Renal cortex interstitium (tissue), 11 donors: ENCODE data around the gene TMPRSS6. TPM values are rescaled to one million over a fixed set of nuclear protein-coding genes. Genes with fewer than 3 reads are reported as not detected.

Source experiments
- DNase-seq, 11 donors: peaks; one replicate each; pipeline ENCODE4 v3.0.0-alpha.2; 2013; ENCODE audit warnings: low read depth in 9 of 11, low spot score in 4 of 11; ENCODE audit errors: extremely low read depth in 1 of 11
- polyA plus RNA-seq, 3 donors: library from polyadenylated mRNA; unstranded; fragments of 120-200 nt; gene quantifications; one replicate each; pipeline ENCODE4 v1.2.1, GENCODE V29; 2013; ENCODE audit not compliant: insufficient read length in 3 of 3

The TMPRSS6 gene
- polyA plus RNA-seq, 3 donors = 0.19 to 0.42 (median 0.22) TPM

- no peak for DNase-seq
These were observed 49.5 kb downstream of the TMPRSS6 start for GRCh38 chr22:37059876-37060449.

GRCh38 chr22:37058917-37059701, 50.4 kb downstream of the TMPRSS6 start:
- DNase-seq = no peak

DNA sequence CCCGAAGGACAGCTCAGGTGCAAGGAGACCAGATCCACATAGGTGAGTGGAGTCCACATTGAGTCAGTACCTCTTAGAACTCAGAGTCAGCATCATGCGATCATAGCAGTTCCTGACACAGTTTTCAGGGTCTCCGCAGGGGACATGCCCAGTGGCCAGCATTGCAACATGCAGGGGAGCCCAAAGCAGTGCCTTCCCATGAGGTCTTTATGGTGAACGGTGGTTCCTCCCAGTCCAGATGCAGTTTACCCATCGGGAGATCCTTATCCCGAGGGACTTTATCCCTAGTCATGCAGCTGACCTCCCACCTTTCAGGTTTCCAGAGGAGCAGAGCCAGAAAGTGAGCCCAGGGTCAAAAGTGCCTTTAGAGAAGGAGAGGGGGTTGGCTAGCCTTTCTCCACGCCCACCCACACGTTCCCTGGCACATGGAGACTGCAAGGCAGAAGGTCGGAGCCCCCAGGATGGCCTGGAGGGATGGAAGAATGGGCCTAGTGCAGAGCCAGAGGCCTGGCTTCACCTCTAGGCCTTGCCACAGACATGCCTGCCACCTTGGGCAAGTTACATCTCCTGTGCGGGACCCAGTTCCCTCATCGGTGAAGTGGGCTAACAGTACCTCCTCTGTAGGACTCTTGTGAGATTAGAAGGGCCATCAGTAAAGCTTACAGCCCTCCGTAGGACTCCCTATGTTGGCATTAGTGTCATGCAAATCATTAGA, 51.6 kb downstream of the TMPRSS6 start:
- no peak for DNase-seq

GRCh38 chr22:37057226-37057625, 52.3 kb downstream of the TMPRSS6 start:
- no peak for DNase-seq

DNA sequence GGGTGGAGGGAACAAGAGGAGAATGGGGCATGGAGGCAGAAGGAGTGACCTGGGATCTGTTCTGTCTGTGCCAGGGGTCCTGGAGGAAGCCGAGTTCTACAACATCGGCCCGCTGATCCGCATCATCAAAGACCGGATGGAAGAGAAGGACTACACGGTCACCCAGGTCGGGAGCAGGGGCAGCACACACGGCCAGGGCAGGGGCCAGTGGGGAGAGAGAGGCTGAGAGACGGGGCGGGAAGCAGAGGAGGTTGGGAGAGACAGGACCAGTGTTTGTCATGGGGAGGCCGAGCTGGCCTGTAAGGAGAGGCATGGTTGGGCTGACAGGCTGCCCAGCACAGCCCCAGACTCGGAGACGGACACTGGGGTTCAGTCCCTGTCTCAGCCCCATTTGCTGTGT, 53.3 kb downstream of the TMPRSS6 start:
- DNase-seq = no peak

GRCh38 chr22:37054600-37055365, 54.7 kb downstream of the TMPRSS6 start:
- DNase-seq = no peak

DNA sequence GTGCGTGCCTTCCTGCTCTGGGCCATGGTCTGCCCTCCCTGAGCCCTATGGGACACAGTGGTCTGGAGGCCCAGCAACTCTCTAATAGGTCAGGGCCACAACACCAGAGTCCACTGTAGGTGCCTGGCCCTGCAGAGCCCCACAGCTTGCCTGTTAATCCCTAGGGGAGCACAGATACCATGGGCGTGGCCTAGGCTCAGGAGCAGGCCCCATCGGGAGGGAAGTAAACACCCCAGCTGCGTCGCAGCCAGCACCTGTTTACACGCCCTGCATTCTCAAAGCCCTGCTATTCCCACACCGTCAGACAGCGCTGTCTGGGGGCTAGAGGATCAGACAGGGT, 55.5 kb downstream of the TMPRSS6 start:
- DNase-seq = no peak

DNA sequence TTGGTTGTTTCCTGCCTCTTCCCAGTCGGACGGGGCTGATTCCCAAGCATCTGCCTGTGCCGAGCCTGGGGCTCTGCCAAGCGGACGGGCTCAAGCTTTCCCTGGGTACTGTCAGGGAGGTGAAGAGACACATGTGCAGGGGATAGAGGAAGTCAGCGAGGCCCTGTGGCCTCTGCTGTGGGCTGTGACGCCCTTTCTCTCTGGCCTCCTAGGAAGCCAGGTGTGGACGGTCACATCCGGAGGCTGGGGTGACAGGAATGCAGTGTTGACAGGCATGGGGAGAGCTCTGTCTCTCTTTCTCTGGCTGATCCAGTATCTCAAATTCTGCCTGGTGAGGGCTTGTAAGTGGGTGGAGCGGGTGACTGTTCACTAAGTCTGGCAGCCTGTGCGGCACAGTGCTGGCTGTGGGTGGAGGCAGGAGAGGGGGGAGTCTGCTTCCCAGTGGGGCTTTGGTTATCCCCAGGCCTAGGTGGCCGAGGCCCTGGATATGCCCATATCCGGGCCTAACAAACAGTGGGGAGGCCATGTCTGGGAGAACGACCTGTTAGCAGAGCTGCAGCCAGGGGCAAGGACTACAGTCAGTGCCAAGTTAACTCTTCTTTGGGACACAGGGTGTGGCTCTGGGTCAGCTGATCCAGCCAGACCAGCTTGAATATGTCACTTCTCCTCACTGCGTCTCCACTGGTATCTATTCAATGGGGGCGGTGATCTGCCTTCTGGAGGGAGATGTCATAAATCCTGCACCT, 56.0 kb downstream of the TMPRSS6 start:
- no peak for DNase-seq

- no peak for DNase-seq
These were observed 56.9 kb downstream of the TMPRSS6 start for GRCh38 chr22:37052386-37053309.

- peak in 5 of 11 donors; percentile 46 to 61 (median 51) for DNase-seq
These were observed 57.8 kb downstream of the TMPRSS6 start, which contains the start of gene KCTD17 for GRCh38 chr22:37051391-37052385. Gene KCTD17 (plus strand): TSS chr22:37051742. CDS start chr22:37051761, 19 bp downstream.

- no peak for DNase-seq
These were observed 58.6 kb downstream of the TMPRSS6 start for GRCh38 chr22:37050913-37051312.

DNA sequence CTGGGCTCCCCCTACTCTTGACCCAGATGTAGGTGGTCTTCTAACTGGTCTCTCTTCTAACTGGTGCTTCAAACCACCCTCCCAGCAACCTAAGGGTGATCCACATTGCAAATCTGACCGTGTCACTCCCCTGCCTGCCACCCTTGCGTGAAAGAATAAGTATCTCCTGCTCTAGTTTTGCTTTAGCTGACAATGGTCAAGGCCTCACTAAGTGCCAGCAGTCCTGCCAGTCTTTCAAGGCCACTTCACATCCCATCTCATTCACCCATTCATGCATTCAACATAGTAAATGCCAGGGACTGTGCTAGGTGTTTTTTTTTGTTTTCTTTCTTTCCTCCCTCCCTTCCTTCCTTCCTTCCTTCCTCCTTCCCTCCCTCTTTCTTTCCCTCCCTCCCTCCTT, 60.3 kb downstream of the TMPRSS6 start:
- DNase-seq = no peak

- DNase-seq = no peak
These were observed 61.4 kb downstream of the TMPRSS6 start for GRCh38 chr22:37048133-37048532.

DNA sequence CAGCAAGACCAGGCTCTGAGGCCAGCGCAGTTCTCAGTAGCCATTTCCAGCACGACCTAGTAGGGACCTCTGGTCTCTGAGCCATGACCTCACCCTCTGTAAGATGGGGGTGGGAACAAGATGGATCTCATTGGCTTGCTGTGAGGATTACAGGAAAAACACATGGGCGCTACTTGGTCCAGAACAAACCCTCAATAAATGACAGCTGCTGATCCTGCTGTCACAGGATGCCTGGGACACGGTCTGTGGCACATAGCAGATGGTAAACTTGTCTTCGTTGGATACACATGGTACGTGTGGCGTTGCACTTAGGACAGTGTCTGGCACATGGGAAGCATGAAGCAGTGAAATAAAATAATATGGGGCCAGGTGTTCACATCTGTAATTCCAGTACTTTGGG, 62.5 kb downstream of the TMPRSS6 start:
- no peak for DNase-seq

GRCh38 chr22:37046589-37046988, 62.9 kb downstream of the TMPRSS6 start:
- DNase-seq = no peak

DNA sequence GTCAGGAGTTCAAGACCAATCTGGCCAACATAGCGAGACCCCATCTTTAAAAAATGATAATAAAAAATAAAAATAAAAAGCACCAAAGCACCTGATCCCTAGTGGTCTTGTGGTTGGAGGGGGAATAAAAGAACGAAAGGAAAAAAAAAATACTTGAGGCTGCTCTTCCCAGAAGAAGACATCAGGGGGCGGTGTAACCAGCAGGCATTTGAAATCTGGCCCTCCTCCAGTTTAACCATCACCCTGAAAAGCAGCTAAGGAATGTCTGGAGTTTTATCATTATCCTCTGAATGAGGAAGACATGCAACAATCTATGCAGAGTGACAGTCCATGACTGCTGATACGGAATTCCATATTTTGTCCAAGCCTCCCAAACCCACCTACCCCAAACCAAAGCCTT, 63.6 kb downstream of the TMPRSS6 start:
- no peak for DNase-seq
